Right lobe of liver (tissue), 4 donors: ENCODE data around the gene RNF11.

ENCODE experiments used
- POLR2A ChIP-seq: fragments of 450-650 bp; IDR thresholded peaks from one replicate; pipeline ENCODE4 v1.6.1; 2017; ENCODE audit warnings: antibody characterized with exemption, mild to moderate bottlenecking
- TF ChIP-seq, protein P1 (sequence below), 4 donors: fragments of 200-600 bp in 3 of 4; fragments of 450-650 bp in 1 of 4; IDR thresholded peaks; one replicate each; pipeline versions ENCODE4 v1.5.1 to v1.8.0; 2016 to 2022; ENCODE audit warnings: antibody characterized with exemption in 4 of 4, mild to moderate bottlenecking in 2 of 4
- donor health status: DM: no; HTN: no; CAD: no.
- donor health status: DM: no; HTN: no; CAD: no.
- donor health status: DM: no; HTN: yes; CAD: no.

DNA sequence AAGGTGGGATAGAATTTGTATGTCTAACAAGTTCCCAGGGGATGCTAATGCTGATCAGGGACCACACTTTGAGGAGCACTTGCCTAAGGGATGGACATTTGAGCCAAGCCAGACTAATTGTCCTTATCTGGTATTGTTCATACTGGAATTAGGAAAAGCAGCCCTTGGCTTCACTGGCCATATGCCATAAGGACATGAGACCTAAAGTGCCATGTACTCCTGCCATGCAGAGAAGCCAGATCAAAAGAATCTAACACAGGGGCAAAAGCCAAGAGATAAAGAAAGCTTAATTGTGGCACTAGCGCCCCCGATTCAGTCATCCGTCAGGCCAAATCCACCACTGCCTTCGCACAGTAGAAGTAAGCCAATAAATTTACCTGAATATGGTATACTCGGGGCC, 45.7 kb downstream of the RNF11 start:
- TF ChIP-seq, protein P1, sequence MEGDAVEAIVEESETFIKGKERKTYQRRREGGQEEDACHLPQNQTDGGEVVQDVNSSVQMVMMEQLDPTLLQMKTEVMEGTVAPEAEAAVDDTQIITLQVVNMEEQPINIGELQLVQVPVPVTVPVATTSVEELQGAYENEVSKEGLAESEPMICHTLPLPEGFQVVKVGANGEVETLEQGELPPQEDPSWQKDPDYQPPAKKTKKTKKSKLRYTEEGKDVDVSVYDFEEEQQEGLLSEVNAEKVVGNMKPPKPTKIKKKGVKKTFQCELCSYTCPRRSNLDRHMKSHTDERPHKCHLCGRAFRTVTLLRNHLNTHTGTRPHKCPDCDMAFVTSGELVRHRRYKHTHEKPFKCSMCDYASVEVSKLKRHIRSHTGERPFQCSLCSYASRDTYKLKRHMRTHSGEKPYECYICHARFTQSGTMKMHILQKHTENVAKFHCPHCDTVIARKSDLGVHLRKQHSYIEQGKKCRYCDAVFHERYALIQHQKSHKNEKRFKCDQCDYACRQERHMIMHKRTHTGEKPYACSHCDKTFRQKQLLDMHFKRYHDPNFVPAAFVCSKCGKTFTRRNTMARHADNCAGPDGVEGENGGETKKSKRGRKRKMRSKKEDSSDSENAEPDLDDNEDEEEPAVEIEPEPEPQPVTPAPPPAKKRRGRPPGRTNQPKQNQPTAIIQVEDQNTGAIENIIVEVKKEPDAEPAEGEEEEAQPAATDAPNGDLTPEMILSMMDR (IDR thresholded peaks at IDR 0.05) = no peak
- no peak for TF ChIP-seq POLR2A
